ENCODE results near the gene RGS9. TPM values are rescaled to one million over a fixed set of nuclear protein-coding genes. Genes with fewer than 3 reads are reported as not detected.

RGS9 gene
- total RNA-seq, 1 experiment from 2014 or later: 8.6 TPM

GRCh38 chr17:65243838-65244625 lies 106.9 kb downstream of the RGS9 start:
- Histone ChIP-seq H3K27me3 (ENCODE audit: insufficient read depth, low read length) (no peaks in the 10 kb centered on the region), H3K9ac (ENCODE audit: low read length) (0 out of 2 replicates have a peak overlapping the region, but pooled peaks have one; percentile 5), H3K27ac (ENCODE audit: low read depth, low read length) (no peak overlapping the region), H3K9me3 (ENCODE audit: control insufficient read depth in 1 of 2, insufficient read depth in 1 of 2, low read depth in 1 of 2, low read length in 2 of 2) (no peaks in the 10 kb centered on the region), H2AFZ (ENCODE audit: low read depth, low read length, poor library complexity, severe bottlenecking) (peak overlapping the region; percentile 20), H3K36me3 (ENCODE audit: control insufficient read depth in 1 of 2, insufficient read depth in 2 of 2, low read length in 2 of 2) (no peaks in the 10 kb centered on the region), H3K4me2 (ENCODE audit: low read length) (peak overlapping the region; percentile 64), H3K79me2 (ENCODE audit: insufficient read depth, low read length) (no peaks in the 10 kb centered on the region), H4K20me1 (ENCODE audit: insufficient read depth) (no peaks in the 10 kb centered on the region), H3K9me2 (ENCODE audit: insufficient read depth) (no peaks in the 10 kb centered on the region), H3K4me1 (ENCODE audit: control insufficient read depth in 1 of 2, insufficient read depth in 2 of 2, low read length in 2 of 2) (peaks cover 13 to 15% of the 10 kb centered on the region in 2 experiments), H3K4me3 (replicated peaks in 1 of 2; ENCODE audit: low read depth in 1 of 2, low read length in 2 of 2) (peak overlapping the region in 1 of 2 experiments; percentile 7; a peak in 1 of 4 replicates)
- BruUV-seq (replicated peaks): no TSS peak
- ChIA-PET RAD21 (ENCODE audit: low non-redundant PET in 1 of 2, low total read pairs in 2 of 2, uncharacterized antibody in 2 of 2, unreplicated experiment in 2 of 2) (interaction anchor here in 1 of 2 experiments (1.5 kb wide), 1 partner anchor 12 kb away, joined by 4 read pairs; no protein-coding TSS in a partner anchor), POLR2A (no interaction called here), CTCF (no interaction called here)
- intact Hi-C loops (cut with micrococcal nuclease): no loop called here
- ATAC-seq (peak; percentile 96), DNase-seq (ENCODE audit: low read depth, low spot score) (peak; percentile 86)
- TF ChIP-seq SRF (IDR thresholded peaks at IDR 0.05; ENCODE audit: low read depth): no peak
- TF ChIP-seq ZBTB33 (IDR thresholded peaks at IDR 0.05; ENCODE audit: extremely low read depth, insufficient replicate concordance, low read length): no peak
- TF ChIP-seq REST (IDR thresholded peaks at IDR 0.05; ENCODE audit: low read depth): no peak
- TF ChIP-seq POLR2AphosphoS5 (IDR thresholded peaks at IDR 0.05; ENCODE audit: low read depth, low read length): peak; percentile 61; the same call in 1 of the 2 replicates
- TF ChIP-seq, protein P1, sequence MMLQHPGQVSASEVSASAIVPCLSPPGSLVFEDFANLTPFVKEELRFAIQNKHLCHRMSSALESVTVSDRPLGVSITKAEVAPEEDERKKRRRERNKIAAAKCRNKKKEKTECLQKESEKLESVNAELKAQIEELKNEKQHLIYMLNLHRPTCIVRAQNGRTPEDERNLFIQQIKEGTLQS (IDR thresholded peaks at IDR 0.05): no peak
- TF ChIP-seq, protein P2, sequence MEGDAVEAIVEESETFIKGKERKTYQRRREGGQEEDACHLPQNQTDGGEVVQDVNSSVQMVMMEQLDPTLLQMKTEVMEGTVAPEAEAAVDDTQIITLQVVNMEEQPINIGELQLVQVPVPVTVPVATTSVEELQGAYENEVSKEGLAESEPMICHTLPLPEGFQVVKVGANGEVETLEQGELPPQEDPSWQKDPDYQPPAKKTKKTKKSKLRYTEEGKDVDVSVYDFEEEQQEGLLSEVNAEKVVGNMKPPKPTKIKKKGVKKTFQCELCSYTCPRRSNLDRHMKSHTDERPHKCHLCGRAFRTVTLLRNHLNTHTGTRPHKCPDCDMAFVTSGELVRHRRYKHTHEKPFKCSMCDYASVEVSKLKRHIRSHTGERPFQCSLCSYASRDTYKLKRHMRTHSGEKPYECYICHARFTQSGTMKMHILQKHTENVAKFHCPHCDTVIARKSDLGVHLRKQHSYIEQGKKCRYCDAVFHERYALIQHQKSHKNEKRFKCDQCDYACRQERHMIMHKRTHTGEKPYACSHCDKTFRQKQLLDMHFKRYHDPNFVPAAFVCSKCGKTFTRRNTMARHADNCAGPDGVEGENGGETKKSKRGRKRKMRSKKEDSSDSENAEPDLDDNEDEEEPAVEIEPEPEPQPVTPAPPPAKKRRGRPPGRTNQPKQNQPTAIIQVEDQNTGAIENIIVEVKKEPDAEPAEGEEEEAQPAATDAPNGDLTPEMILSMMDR (IDR thresholded peaks at IDR 0.05 in 2 of 3, conservative IDR thresholded peaks at IDR 0.05 in 1 of 3; ENCODE audit: borderline replicate concordance in 1 of 3, insufficient read depth in 1 of 3, low read depth in 2 of 3, low read length in 2 of 3): no peak
- peak; percentile 79 for TF ChIP-seq CEBPB (IDR thresholded peaks at IDR 0.05; ENCODE audit: low read depth)
- no peak for TF ChIP-seq EZH2 (IDR thresholded peaks at IDR 0.05)
- TF ChIP-seq EGR1 (IDR thresholded peaks at IDR 0.05; ENCODE audit: low read depth): no peak
- peak; percentile 84 for TF ChIP-seq SP1 (IDR thresholded peaks at IDR 0.05; ENCODE audit: low read depth)
- TF ChIP-seq ELF1 (IDR thresholded peaks at IDR 0.05; ENCODE audit: borderline replicate concordance, low read depth): no peak
- TF ChIP-seq ZFX (IDR thresholded peaks at IDR 0.05): no peak
- peak; percentile 93 for TF ChIP-seq FOSL1 (IDR thresholded peaks at IDR 0.05; ENCODE audit: low read depth)
- peak; percentile 54 for TF ChIP-seq SIN3A (IDR thresholded peaks at IDR 0.05; ENCODE audit: low read depth)
- TF ChIP-seq YY1 (IDR thresholded peaks at IDR 0.05; ENCODE audit: extremely low read depth, insufficient replicate concordance, low read depth, low read length): peak; percentile 61
- no peak for TF ChIP-seq ZNF274 (IDR thresholded peaks at IDR 0.05; ENCODE audit: low read depth, low read length)
- peak; percentile 92 for TF ChIP-seq TCF7L2 (IDR thresholded peaks at IDR 0.05; ENCODE audit: borderline replicate concordance, extremely low read depth, insufficient read depth, insufficient read length)
- peak; percentile 15; the same call in 1 of the 2 replicates for TF ChIP-seq RAD21 (IDR thresholded peaks at IDR 0.05; ENCODE audit: low read depth)
